Smooth muscle cell of the pulmonary artery (primary cell): ENCODE measurements around the gene NAE1. TPM values are rescaled to one million over a fixed set of nuclear protein-coding genes. Genes with fewer than 3 reads are reported as not detected.

Source experiments
- total RNA-seq: library from RNA; depleted of rRNA; stranded (reverse); fragments of >200 nt; gene quantifications from 2 replicates; pipeline ENCODE4 v1.2.3, GENCODE V29; 2014

NAE1 gene
- total RNA-seq = 44.5 and 47.8 TPM in 2 replicates

DNA sequence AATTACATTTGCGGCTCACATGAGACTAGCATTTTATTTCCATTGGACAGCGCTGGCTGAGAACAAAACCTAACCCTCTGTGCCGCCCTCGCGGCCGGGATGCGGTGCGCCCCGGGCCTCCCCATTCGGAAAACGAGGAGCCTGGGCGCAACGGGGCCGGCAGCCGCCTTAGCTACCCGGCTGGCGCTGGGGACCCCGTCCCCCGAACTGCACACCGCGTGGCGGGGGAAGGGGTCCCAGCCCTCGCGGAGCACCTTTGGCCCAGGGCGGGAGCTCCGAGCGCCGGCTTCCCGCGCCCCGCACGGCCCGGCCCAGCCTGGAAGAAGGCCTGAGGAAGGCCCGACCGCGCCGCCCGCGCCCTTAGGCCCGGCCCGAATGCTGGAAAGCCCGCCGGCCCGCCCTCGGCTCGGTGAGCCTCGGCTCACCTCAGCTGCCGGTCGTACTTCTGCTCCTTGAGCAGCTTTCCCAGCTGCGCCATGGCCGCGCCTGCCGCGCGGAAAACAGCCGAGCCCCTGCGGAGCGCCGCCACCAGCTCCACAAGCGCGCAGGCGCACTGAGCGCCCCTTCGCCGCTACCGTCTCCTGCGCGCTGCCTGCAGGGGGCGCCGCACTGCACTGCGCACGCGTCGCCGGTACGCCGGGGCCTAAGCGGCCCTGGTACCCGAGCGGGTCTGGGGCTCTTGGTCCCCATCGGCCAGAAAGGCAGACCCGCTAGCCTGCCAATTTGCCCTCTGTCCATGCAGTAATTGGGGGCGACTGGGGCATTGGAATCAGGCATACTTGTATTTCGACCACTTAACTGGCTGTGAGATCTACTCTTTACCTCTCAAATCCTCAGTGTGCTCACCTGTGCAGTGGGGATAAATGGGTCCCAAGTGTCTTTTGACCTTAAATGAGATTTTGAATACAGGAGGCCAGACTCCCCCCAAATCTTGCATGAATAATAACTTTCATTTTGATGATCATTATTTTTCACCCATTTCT lies at the start of gene NAE1:
Gene NAE1, minus strand, starts transcription at position 555 of the 983 bp plus-strand sequence. Its CDS starts 77 bp downstream, at position 478.

DNA sequence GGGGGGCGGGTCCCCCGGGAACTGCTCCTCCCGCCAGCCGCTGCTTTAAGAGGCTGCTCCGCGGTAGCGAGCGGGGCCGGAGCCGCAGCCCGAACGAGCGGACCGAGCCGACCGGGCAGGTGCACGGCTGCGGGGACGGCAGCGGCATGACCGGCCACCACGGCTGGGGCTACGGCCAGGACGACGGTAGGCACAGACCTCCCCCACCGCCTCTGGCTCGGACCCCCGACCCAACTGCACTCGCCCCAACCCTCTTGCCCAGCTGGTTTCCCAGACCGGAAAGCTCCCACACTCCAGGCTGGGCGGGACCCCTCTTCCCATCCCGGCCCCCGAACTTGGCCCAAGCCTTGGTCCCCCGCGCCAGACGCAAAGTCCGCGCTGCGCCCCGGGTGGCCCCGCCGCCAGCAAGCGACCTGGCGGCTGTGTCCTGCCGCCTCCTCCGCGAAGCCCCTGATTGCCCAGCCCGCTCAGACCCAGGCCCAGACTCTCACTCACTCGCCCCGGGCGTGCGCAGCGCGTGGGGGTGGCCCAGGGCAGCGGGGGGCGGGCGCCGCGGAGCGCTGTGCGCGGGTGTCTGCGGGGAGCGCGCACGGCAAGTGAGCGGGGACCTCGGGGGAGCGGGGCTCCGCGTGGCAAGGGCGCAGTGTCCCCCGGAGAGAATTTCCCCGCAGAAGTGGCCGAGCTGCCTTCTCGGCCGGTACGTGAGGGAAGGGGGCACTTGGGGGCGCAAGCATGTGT lies 13.7 kb upstream of the NAE1 start, which contains the start of gene CA7:
Gene CA7, plus strand, starts transcription at position 73 of the 738 bp plus-strand sequence. Its CDS starts 74 bp downstream, at position 147.

DNA sequence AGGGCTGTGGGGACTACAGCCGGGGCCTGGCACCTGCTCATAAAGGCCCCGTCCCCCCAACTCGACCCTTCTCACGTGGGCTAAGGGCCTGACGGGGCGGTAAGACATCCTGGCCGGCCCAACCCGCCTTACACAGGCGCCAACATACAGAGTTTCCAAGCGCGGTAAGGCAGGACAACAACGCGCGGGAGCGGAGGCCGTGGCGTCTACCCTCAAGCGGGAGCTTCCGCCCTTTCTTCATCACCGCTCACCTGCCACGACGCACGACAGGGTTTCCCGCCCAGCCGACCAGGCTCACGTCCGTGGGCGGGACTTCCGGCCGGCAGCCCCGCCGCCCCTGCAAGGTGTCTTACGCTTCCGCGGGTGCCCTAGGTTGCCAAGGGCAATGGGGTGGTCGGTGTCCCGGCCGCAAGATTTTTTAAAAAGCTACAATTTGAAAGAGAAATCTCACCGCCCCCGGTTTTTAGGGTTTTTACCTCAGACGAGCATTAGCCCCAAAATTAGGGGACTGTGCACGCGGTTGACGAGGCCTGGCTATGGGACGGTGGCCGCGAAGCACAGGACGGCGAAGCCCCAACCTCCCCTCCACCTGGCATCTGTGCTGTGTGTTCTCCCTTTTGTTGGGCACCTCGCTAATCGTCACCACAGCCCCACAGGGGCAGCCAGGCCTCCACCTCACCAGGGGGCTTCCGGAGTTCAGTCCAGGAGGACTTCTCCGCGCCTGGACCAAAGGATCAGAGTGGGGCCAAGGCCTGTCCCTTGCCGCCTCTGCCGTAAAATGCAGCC lies 29.3 kb downstream of the NAE1 start, which contains the start of gene TERB1:
Gene TERB1, minus strand, starts transcription at position 265 of the 786 bp plus-strand sequence. CDS start 4,786 bp downstream, outside the sequence.

Other genes with a start within 250 kb of the NAE1 start
- 11.9 and 17.4 TPM in 2 replicates for gene CMTM3, start 226.3 kb downstream of the NAE1 start, total RNA-seq
- gene CMTM4, start 134.2 kb downstream of the NAE1 start, total RNA-seq = 24.0 and 31.8 TPM in 2 replicates
- 165 and 178 TPM in 2 replicates for gene DYNC1LI2, start 79.4 kb downstream of the NAE1 start, total RNA-seq
- gene TERB1, start 29.4 kb downstream of the NAE1 start, total RNA-seq = 0.07 TPM in 1 of 2 replicates, not detected in the other
- not detected in 2 replicates for gene CA7, start 13.4 kb upstream of the NAE1 start, total RNA-seq
- gene PDP2, start 49.5 kb upstream of the NAE1 start, total RNA-seq = 11.4 and 17.6 TPM in 2 replicates
- gene CDH16, start 87.9 kb upstream of the NAE1 start, total RNA-seq = not detected in 2 replicates
- 14.9 and 36.8 TPM in 2 replicates for gene RRAD, start 94.6 kb upstream of the NAE1 start, total RNA-seq
- gene CIAO2B, start 103.4 kb upstream of the NAE1 start, total RNA-seq = 125 and 137 TPM in 2 replicates
- gene CES2, start 104.5 kb upstream of the NAE1 start, total RNA-seq = 31.9 and 35.9 TPM in 2 replicates
- gene CES3, start 130.3 kb upstream of the NAE1 start, total RNA-seq = 0.39 and 1.2 TPM in 2 replicates
- 0.99 and 1.8 TPM in 2 replicates for gene CES4A, start 157.6 kb upstream of the NAE1 start, total RNA-seq
- gene CBFB, start 198.2 kb upstream of the NAE1 start, total RNA-seq = 57.0 and 57.7 TPM in 2 replicates